K562 (cell line): Measurements from ENCODE around the gene RERE. TPM values are rescaled to one million over a fixed set of nuclear protein-coding genes. Genes with fewer than 3 reads are reported as not detected.

ENCODE experiments used
- EP300 ChIP-seq: IDR thresholded peaks from 2 replicates; pipeline ENCODE4 v1.6.1; 2012; ENCODE audit warnings: low read length, improper control_type of control experiment
- GABPB2 ChIP-seq: fragments of 250-450 bp; sonication (Bioruptor Pico); conservative IDR thresholded peaks from 2 replicates; pipeline ENCODE4 v1.5.1; 2021; ENCODE audit warnings: mild to moderate bottlenecking
- GATAD2A ChIP-seq: fragments of 450-650 bp; IDR thresholded peaks from 2 replicates; pipeline ENCODE4 v1.6.1; 2017
- HMG20B ChIP-seq: fragments of 250-450 bp; sonication (Bioruptor Pico); IDR thresholded peaks from 2 replicates; pipeline ENCODE4 v1.5.0; 2021; ENCODE audit warnings: mild to moderate bottlenecking
- PBX2 ChIP-seq, 2 experiments: IDR thresholded peaks in 1 of 2; conservative IDR thresholded peaks in 1 of 2; 2 replicates each; pipeline ENCODE4 v1.6.1; 2016; ENCODE audit warnings: low read depth in 2 of 2, mild to moderate bottlenecking in 1 of 2, missing compliant biosample characterization in 1 of 2, missing genetic modification characterization in 1 of 2, moderate library complexity in 1 of 2
- polyA plus RNA-seq, 8 experiments: library from polyadenylated mRNA; depleted of rRNA in 4 of 8; stranded (reverse) in 5 of 8; unstranded in 3 of 8; fragments of >200 nt; fragmentation: Nextera tagmentation in 2 of 8; fragmentation: Illumina TruSeq in 1 of 8; extraction: Ambion mirVana in 2 of 8; extraction: Trizol in 1 of 8; gene quantifications; 2 replicates each; pipeline versions ENCODE4 v1.2.1 to v1.2.3, GENCODE V29; 2011 to 2014; ENCODE audit warnings: inconsistent platforms in 1 of 8, missing spikeins in 1 of 8
- total RNA-seq, 7 experiments: library from RNA; depleted of rRNA in 6 of 7; stranded (reverse); fragments of >200 nt in 6 of 7; fragmentation: Illumina TruSeq in 2 of 7; extraction: Trizol in 2 of 7; gene quantifications; 2 replicates each; pipeline versions ENCODE4 v1.2.1 to v1.2.3, GENCODE V29; 2011 to 2021; ENCODE audit warnings: low replicate concordance in 1 of 7
- TF ChIP-seq, protein P1 (sequence below), 3 experiments: fragments of 200-800 bp in 1 of 3; sonication (Bioruptor generic) in 1 of 3; sonication (generic) in 1 of 3; formaldehyde crosslinking in 1 of 3; IDR thresholded peaks; 2 replicates each; pipeline versions ENCODE4 v1.6.1 to v1.8.0; 2016 to 2022; ENCODE audit warnings: mild to moderate bottlenecking in 2 of 3, missing compliant biosample characterization in 2 of 3, missing genetic modification characterization in 2 of 3, missing genetic modification reagents in 1 of 3
- TF ChIP-seq, protein P2 (sequence below): fragments of 450-650 bp; formaldehyde crosslinking; IDR thresholded peaks from 2 replicates; pipeline ENCODE4 v1.4.0; 2020; ENCODE audit warnings: mild to moderate bottlenecking
- TF ChIP-seq, protein P3 (sequence below): sonication (generic); formaldehyde crosslinking; IDR thresholded peaks from 2 replicates; pipeline ENCODE4 v1.8.0; 2023; ENCODE audit warnings: missing genetic modification reagents, mild to moderate bottlenecking, borderline replicate concordance

RERE gene
- total and polyA plus RNA-seq, 9 of the 15 experiments (the other 6 are each of a cell fraction or from before 2014, with no cell fraction given): 3.0 to 51.5 (median 13.4) TPM

DNA sequence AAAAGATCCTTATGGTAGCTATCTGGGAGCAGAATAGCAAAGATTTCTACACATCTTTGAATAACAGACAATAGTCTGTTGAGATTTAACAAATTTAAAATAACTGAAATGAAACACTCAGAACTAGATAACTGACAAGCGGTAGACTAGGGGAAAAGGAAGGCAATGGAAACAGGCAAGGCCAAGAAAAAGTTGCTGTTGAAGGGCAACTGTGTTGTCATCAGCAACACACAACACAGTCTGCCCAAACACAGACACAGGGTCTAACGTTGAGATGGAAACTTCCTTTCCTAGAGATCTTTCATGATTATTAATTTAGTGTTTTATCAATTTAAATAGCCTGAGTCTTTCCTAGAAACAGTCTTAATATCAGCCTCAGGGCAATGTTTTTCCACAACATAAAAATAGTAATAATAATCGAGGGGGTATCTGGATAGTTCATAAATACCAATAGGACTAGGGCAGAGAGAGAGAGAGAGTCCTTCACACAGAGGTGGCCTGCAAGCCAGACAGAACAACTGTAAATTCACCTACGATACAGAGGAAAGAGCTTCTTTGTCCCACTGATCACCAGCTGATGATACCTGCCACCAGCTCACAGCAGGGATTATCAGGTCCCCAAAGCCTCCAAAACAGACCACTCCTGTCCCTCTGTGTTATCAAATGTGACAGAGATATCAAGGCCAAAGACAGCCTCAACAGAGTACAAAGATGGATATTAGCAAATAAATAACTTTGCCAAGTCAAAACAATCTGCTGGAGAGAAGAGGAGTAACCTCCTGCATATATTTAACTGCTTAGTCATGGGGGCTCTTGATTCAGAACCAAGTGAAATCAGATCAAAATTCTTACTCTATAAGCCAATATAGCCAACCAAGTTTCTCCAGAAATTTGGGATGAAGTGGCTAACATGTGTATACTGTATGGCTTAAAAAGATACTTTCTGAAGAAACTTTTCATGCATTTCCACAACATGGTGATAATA lies 254.3 kb downstream of the RERE start (continued):
- TF ChIP-seq EP300: no peak
- TF ChIP-seq GATAD2A: no peak
- TF ChIP-seq HMG20B (CRISPR knock-in tag): no peak
- no peak for TF ChIP-seq PBX2 (CRISPR knock-in tag; IDR thresholded peaks at IDR 0.05; ENCODE audit: low read depth)
- TF ChIP-seq PBX2 (tag; conservative IDR thresholded peaks at IDR 0.05; ENCODE audit: low read depth): 0 out of 2 replicates have a peak, but pooled peaks have one; percentile 12
- TF ChIP-seq, protein P1, sequence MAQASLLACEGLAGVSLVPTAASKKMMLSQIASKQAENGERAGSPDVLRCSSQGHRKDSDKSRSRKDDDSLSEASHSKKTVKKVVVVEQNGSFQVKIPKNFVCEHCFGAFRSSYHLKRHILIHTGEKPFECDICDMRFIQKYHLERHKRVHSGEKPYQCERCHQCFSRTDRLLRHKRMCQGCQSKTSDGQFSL (CRISPR knock-in tag; IDR thresholded peaks at IDR 0.05): no peak
- TF ChIP-seq, protein P1 (tag; IDR thresholded peaks at IDR 0.05): no peak
- TF ChIP-seq, protein P2, sequence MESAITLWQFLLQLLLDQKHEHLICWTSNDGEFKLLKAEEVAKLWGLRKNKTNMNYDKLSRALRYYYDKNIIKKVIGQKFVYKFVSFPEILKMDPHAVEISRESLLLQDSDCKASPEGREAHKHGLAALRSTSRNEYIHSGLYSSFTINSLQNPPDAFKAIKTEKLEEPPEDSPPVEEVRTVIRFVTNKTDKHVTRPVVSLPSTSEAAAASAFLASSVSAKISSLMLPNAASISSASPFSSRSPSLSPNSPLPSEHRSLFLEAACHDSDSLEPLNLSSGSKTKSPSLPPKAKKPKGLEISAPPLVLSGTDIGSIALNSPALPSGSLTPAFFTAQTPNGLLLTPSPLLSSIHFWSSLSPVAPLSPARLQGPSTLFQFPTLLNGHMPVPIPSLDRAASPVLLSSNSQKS (CRISPR knock-in tag): no peak
- TF ChIP-seq, protein P3, sequence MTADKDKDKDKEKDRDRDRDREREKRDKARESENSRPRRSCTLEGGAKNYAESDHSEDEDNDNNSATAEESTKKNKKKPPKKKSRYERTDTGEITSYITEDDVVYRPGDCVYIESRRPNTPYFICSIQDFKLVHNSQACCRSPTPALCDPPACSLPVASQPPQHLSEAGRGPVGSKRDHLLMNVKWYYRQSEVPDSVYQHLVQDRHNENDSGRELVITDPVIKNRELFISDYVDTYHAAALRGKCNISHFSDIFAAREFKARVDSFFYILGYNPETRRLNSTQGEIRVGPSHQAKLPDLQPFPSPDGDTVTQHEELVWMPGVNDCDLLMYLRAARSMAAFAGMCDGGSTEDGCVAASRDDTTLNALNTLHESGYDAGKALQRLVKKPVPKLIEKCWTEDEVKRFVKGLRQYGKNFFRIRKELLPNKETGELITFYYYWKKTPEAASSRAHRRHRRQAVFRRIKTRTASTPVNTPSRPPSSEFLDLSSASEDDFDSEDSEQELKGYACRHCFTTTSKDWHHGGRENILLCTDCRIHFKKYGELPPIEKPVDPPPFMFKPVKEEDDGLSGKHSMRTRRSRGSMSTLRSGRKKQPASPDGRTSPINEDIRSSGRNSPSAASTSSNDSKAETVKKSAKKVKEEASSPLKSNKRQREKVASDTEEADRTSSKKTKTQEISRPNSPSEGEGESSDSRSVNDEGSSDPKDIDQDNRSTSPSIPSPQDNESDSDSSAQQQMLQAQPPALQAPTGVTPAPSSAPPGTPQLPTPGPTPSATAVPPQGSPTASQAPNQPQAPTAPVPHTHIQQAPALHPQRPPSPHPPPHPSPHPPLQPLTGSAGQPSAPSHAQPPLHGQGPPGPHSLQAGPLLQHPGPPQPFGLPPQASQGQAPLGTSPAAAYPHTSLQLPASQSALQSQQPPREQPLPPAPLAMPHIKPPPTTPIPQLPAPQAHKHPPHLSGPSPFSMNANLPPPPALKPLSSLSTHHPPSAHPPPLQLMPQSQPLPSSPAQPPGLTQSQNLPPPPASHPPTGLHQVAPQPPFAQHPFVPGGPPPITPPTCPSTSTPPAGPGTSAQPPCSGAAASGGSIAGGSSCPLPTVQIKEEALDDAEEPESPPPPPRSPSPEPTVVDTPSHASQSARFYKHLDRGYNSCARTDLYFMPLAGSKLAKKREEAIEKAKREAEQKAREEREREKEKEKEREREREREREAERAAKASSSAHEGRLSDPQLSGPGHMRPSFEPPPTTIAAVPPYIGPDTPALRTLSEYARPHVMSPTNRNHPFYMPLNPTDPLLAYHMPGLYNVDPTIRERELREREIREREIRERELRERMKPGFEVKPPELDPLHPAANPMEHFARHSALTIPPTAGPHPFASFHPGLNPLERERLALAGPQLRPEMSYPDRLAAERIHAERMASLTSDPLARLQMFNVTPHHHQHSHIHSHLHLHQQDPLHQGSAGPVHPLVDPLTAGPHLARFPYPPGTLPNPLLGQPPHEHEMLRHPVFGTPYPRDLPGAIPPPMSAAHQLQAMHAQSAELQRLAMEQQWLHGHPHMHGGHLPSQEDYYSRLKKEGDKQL (CRISPR knock-in tag): no peak
- no peak for TF ChIP-seq GABPB2 (CRISPR knock-in tag)
